DMS 273 (cell line): ENCODE results near the gene FN1.
"Not testable (repeated sequence)": the region's sequence is repeated elsewhere in the genome, so short reads cannot be mapped to it uniquely, and the experiment has no call there.

Source experiments
- DNase-seq: peaks from one replicate; lab custom pipeline; 2025; ENCODE audit not compliant: unreplicated experiment; lab: John Stamatoyannopoulos, UW

Gene FN1

GRCh38 chr2:215368493-215368809, 67.4 kb downstream of the FN1 start:
- no peak for DNase-seq

- DNase-seq = no peak
These were observed 68.0 kb downstream of the FN1 start for GRCh38 chr2:215367662-215368492.

DNA sequence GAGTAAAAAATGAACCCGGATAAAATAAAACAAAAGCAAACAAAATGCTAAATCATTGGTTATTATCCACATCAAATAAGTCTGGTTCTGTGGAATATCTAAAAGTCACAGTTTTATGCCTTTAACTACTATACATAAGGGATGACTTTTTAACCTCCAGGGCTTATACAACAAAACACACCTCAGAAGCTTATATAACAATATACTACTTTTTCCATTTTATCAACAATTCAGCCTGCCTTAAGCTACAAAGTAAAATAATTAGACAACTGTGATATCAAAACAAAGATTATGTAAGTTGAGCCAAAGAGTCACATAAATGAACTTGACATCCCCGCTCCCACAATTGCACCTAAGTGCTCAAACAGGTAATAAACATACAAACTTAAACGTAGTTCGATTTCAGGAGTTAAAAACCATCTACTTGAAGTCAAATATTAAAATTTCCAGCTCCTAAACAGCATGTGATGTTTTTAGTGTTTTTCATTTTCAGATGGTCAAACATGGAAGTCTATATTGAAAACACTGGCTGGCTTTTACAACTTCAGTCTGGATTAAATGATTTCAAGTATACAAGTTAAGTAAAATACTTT, 69.3 kb downstream of the FN1 start:
- DNase-seq = no peak

GRCh38 chr2:215365184-215365658, 70.6 kb downstream of the FN1 start:
- DNase-seq = no peak

DNA sequence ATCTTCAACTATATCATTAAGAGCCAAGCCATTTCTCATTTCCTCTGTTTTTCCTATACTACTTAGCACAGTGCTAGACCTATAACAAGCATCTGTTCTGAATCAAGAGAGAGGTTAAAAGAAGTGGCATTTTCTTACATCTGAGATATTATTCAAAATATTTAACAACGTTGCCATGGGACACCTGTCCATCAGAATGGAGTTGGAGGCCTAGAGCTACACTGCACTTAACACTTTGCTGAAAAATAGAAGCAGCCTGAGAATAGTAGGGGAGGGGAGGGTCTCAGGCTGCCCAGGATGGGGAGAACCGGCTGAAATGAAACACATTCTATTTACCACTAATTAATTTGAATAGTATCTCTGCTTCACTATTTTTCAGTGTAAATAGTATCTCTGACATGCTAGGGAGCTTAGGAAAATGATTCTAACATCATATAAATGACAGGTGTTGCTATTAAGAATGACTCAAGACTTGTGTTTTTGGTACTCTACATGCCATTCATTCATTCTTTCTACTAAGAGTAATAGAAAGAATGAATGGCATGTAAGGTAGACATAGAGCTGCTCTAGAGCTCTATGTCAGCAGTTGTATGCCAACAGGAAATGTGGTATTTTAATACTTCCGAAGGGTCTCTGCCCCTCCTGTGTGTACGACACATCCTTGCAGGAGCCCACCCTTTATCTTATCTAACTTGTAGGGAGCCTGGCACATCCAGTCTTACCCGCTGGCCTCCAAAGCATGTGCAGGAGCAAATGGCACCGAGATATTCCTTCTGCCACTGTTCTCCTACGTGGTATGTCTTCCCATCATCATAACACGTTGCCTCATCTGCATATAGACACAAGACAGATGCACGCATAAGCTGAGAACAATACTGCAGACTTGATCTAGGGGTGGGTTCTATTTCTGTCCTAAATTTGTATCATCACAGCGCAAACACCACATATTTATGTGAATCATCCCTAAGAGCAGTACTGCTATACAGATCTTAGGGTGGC, 71.4 kb downstream of the FN1 start:
- DNase-seq = no peak

DNA sequence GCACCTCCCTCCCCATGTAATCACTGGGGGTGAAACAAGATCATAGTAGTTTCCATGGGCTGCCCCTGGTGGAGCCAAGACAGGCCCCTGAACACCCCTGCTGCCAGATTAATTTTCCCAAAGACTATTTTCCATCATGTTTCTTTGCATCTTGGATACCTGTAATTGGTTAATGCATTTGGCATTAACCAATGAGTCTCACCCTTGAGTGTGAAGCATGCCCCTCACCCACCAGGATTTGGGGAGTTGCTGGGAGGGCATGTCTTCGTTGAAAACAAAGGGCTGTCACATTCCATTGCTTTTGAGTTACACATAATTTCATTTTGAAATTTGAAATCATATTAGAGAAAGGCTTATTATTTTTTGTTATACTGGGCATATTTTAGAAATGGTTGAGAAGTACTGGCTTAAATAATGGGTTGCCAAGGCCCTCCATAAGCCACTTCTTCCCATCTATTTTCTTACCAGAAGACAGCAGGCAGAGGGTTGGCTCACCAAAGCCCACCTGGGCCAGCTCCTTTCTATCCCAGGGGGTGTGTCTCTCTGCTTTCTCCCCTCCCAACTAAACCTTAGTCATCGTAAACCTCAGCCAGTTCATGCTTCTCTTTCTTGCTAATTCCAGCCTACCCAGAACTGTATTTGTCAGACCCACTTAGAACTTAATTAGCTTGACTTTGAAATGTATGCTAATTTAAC, 72.3 kb downstream of the FN1 start:
- DNase-seq = no peak

GRCh38 chr2:215363039-215363438, 72.8 kb downstream of the FN1 start:
- DNase-seq = no peak

- DNase-seq = no peak
These were observed 73.3 kb downstream of the FN1 start for GRCh38 chr2:215362562-215362904.

- DNase-seq = no peak
These were observed 73.8 kb downstream of the FN1 start for GRCh38 chr2:215361876-215362561.

DNA sequence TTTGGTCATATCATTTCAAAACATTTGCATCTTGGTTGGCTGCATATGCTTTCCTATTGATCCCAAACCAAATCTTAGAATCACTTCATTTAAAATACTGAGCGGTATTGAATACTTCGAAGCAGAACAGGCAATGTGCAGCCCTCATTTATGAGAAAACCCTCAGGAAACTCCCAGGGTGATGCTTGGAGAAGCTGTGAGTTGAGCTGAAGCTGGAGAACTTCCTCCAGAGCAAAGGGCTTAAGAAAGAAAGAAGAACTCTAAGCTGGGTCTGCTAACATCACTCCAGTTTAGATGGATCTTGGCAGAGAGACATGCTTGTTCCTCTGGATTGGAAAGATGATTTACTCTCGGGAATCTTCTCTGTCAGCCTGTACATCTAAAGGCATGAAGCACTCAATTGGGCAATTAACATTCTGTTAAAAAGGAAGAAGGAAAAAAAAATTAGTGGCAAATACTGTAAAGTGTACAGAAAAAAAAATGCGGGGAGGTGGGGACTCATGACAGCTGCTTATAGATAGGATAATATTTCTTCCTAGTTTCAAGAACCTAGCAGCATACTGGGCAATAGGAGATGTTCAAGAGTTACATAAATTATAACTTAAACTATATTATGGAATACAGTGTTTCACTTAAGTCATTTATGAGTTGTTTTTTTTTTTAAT, 74.5 kb downstream of the FN1 start:
- DNase-seq = no peak

GRCh38 chr2:215360596-215360995, 75.3 kb downstream of the FN1 start:
- no peak for DNase-seq

GRCh38 chr2:215360059-215360458, 75.8 kb downstream of the FN1 start:
- not testable (repeated sequence) for DNase-seq

DNA sequence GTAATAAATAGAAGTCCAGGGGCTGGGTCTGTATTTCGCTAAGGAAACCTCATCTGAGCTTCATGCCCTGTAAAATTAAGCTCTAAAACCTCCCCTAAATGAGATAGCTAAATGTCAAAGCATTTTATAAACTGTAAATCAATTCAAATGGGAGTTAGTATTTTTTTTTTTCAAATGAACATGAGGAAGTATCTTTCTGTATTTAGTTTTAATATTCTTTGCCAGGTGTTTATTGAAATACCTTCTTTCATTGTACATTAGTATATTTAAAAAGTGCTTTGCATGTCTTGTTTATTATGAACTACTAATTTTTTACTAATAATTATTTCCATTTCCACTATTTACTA, 76.3 kb downstream of the FN1 start:
- no peak for DNase-seq

- DNase-seq = no peak
These were observed 76.8 kb downstream of the FN1 start for GRCh38 chr2:215358891-215359575.

- DNase-seq = no peak
These were observed 77.5 kb downstream of the FN1 start for GRCh38 chr2:215358312-215358845.

DNA sequence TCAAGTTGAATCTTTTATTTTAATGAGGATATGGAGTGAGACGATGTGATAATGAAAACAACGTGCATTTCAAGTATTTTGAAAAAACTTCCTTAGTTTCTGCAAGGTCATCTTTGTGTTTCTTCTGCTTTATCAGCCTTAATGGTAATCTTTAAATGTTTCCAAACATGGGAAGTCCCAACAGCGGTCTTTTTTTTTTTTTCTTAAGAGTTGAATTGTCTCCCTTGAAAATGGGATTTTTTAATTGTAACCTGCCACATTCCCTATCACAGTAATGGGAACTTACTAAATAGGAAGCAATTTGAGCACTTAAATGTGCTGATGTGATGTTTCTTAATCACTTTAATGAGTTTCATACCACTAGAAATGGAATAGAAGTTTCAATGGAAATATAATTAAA, 78.2 kb downstream of the FN1 start:
- DNase-seq = no peak

DNA sequence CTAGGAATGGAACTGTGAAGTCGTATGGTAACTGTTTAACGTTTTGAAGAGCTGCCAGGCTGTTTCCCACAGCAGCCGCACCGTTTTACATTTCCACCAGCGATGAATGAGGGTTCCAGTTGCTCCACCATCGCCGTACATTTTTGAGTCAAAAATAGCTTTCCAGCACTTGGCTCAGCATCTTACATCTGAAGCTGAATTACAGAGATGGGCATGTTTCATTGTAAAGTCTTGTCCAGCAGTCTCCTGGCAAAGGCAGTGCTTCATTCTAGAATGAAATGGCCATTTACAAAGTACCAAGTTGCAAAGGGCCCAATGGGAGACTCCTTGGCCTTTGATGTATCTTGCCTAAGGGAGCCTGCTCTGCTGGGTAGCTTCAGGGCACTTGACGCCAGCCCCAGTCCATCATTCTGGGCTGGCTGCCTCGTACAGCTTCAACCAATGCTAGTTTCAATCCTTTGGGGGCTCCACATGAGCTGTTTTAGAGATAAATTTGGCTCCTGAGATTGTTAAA, 78.9 kb downstream of the FN1 start:
- no peak for DNase-seq

- DNase-seq = no peak
These were observed 79.4 kb downstream of the FN1 start for GRCh38 chr2:215356334-215356947.

DNA sequence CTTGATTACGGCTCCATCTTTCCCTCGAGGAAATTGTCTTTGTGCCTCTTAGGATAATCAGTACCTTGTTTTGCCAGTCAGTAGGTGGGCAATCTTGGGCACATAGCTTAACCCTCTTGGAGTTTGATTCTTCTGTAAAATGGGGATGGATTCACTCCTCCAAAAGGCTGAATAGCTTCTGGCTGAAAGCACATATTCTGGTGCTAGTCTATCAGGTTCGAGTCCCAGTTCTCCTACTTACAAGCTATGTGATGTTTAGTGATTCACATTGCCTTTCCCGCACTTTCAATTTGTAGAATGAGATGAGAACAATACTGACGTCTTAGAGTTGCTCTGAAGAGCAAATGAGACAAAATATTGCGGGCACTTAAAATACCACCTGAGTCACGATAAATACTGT, 80.1 kb downstream of the FN1 start:
- DNase-seq = no peak
